CD4-positive, alpha-beta T cell treated with Interleukin-17A for 1 hour (primary cell): ENCODE data around the gene HNRNPM.
"Not testable (repeated sequence)": the region's sequence is repeated elsewhere in the genome, so short reads cannot be mapped to it uniquely, and the experiment has no call there.

ENCODE experiments used
- DNase-seq: peaks from one replicate; pipeline ENCODE4 v3.0.0-alpha.2; 2020

Gene HNRNPM

GRCh38 chr19:8513687-8514504 lies 69.1 kb downstream of the HNRNPM start, which contains the start of gene ZNF414:
TSS of gene ZNF414 (minus strand) at chr19:8514167. CDS start at chr19:8514046, 121 bp downstream.
- peak; percentile 96 for DNase-seq

GRCh38 chr19:8514505-8515009 lies 69.8 kb downstream of the HNRNPM start:
- DNase-seq, result not testable (repeated sequence)

GRCh38 chr19:8515317-8515716 lies 70.5 kb downstream of the HNRNPM start:
- peak; percentile 77 for DNase-seq

- peak; percentile 77 for DNase-seq
These were observed 73.0 kb downstream of the HNRNPM start for GRCh38 chr19:8517551-8518442.

- DNase-seq, result no peak
These were observed 73.8 kb downstream of the HNRNPM start for GRCh38 chr19:8518536-8518935.

GRCh38 chr19:8519388-8519787 lies 74.6 kb downstream of the HNRNPM start:
- DNase-seq, result no peak

- no peak for DNase-seq
These were observed 80.6 kb downstream of the HNRNPM start for GRCh38 chr19:8525401-8525684.

- no peak for DNase-seq
These were observed 81.7 kb downstream of the HNRNPM start for GRCh38 chr19:8526345-8527091.

- DNase-seq, result no peak
These were observed 83.7 kb downstream of the HNRNPM start for GRCh38 chr19:8528500-8528899.

- DNase-seq, result no peak
These were observed 84.7 kb downstream of the HNRNPM start for GRCh38 chr19:8529369-8530006.

- no peak for DNase-seq
These were observed 85.4 kb downstream of the HNRNPM start for GRCh38 chr19:8530061-8530679.

GRCh38 chr19:8531470-8531869 lies 86.7 kb downstream of the HNRNPM start:
- DNase-seq, result no peak

- DNase-seq, result no peak
These were observed 87.5 kb downstream of the HNRNPM start for GRCh38 chr19:8532225-8532624.

GRCh38 chr19:8536282-8536681 lies 91.5 kb downstream of the HNRNPM start:
- no peak for DNase-seq

- no peak for DNase-seq
These were observed 92.3 kb downstream of the HNRNPM start for GRCh38 chr19:8537099-8537498.
